Measurements from ENCODE around the gene TBCE. TPM values are rescaled to one million over a fixed set of nuclear protein-coding genes. Genes with fewer than 3 reads are reported as not detected.

Gene TBCE
- total RNA-seq, 2 experiments from 2014 or later: 7.0 to 8.4 TPM

DNA sequence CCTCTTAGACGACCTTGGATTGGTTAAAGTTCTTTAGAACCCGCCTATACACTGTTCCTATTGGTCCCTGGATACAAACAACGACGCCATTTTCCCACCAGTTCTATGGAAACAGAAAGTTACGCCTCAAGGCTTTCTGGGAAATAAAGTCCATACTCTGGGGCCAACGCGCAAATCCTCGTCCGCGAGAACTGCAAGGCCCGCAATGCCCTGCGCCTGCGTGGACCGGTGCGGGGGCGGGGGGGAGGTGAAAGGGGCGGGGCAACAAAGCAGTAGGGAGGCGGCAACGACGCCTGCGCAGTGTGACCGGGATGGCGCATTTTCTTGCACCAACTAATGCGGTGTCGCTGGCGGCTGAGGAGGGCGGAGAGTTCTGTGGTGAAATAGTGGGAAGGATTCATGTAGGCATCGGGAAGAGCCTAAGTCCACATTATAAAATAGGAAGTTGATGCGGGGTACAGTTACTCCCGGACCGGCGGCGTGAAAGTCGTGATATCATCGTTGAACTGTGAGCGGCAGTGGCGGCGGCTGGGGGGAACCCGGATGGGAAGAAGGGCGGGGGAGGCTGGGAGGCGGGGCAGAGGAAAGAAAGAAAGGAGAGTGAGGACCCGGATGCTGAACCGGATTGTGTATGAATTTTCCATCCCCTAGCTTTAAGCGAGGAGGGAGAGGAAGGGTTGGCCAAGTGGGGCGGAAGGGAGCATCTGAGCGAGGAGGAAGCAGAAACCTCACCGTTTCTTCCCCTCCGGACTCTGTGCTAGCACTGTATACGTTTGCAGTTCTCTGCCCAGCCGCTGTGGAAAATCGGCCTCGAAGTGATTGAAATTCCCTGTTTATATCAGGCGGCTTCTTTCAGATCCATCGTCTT, 38.7 kb upstream of the TBCE start, which contains the start of gene GGPS1:
Gene GGPS1, plus strand, starts transcription at position 300 of the 868 bp plus-strand sequence. CDS start 6,695 bp downstream, outside the sequence.
- CTCF ChIA-PET: interaction anchor here (1.1 to 1.5 kb wide), 4 partner anchors 9 to 75 kb away, joined by 3 to 4 read pairs (median 3); no protein-coding TSS in a partner anchor
- TF ChIP-seq, protein P1, sequence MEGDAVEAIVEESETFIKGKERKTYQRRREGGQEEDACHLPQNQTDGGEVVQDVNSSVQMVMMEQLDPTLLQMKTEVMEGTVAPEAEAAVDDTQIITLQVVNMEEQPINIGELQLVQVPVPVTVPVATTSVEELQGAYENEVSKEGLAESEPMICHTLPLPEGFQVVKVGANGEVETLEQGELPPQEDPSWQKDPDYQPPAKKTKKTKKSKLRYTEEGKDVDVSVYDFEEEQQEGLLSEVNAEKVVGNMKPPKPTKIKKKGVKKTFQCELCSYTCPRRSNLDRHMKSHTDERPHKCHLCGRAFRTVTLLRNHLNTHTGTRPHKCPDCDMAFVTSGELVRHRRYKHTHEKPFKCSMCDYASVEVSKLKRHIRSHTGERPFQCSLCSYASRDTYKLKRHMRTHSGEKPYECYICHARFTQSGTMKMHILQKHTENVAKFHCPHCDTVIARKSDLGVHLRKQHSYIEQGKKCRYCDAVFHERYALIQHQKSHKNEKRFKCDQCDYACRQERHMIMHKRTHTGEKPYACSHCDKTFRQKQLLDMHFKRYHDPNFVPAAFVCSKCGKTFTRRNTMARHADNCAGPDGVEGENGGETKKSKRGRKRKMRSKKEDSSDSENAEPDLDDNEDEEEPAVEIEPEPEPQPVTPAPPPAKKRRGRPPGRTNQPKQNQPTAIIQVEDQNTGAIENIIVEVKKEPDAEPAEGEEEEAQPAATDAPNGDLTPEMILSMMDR (IDR thresholded peaks at IDR 0.05): peak; percentile 34
- Histone ChIP-seq H3K36me3 (ENCODE audit: insufficient read depth, low read length) (no peaks in the 10 kb centered on the region), H3K4me1 (ENCODE audit: insufficient read depth, low read length) (peaks cover 17% of the 10 kb centered on the region), H3K27ac (ENCODE audit: low read depth in 1 of 2, low read length in 2 of 2) (peak within 1 kb of the TSS; percentile 96 to 98), H3K4me3 (ENCODE audit: low read length) (peak within 1 kb of the TSS; percentile 97), H3K9me3 (ENCODE audit: control insufficient read depth in 1 of 2, insufficient read depth in 1 of 2, low read length in 2 of 2) (no peaks in the 10 kb centered on the region), H3K27me3 (ENCODE audit: control insufficient read depth in 1 of 2, insufficient read depth in 2 of 2, low read length in 2 of 2) (no peaks in the 10 kb centered on the region)
- H3K36me3 Mint-ChIP-seq (ENCODE audit: low read depth): peaks cover 37% of the 10 kb centered on the region
- no peak within 1 kb of the TSS for H3K4me3 Mint-ChIP-seq
- H3K27me3 Mint-ChIP-seq: no peaks in the 10 kb centered on the region
- peaks cover 23% of the 10 kb centered on the region for H3K4me1 Mint-ChIP-seq (ENCODE audit: low read depth)
- intact Hi-C loops (cut with DNase I, micrococcal nuclease): loop anchor here (1.0 to 10.0 kb wide), 10 partner anchors 18 to 954 kb away; partner anchors contain the start of genes B3GALNT2 (in 1 of the 2), COA6 (in 1 of the 2), RBM34 (in 1 of the 2) and TBCE (in 1 of the 2)
- H3K9me3 Mint-ChIP-seq: no peaks in the 10 kb centered on the region
- ATAC-seq (ENCODE audit: poor library complexity) (peak; percentile 78), DNase-seq (peak; percentile 96 to 100 (median 99))
- POLR2A ChIA-PET: interaction anchor here (0.5 to 2.0 kb wide), 20 partner anchors 8 to 723 kb away, joined by 3 to 11 read pairs (median 3); partner anchors contain the start of genes B3GALNT2, RBM34, TBCE and TOMM20
- no peak within 1 kb of the TSS for H3K27ac Mint-ChIP-seq

DNA sequence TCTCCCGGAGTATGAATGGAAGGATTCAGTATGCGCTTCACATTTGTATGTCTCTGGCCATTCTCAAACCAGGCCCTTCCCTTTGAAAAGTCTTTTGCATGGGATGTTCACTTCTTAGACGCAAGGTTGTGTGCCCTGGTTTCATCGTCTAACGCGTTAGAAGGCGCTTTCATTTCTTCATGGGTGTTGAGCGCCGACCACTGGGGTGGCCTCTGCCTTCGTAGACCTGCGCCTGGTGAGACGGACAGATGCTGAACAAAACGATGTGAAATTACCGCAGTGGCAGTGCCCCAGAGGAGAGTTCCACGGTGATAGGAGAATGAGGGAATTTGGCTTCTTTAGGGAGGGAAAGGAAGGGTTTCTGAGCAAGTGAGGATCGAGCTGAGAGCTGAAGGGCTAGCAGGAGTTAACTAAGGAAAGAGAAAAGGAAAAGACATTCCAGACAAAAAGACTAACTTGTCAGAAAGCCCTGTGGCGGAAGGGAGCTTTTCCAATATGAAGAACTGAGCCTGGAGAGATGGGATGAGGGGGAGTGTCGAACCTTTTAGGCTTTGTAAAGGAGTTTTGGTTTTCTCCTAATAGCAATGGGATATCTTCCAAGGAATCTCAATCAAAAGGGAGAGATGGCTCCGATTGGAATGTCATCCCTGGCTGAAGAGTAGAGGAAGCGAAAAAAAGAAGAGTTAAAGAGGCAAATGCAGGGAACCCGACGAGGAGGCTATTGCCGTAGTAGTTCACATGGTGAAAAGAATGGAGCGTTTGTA, 37.9 kb upstream of the TBCE start:
- Histone ChIP-seq H3K4me1 (ENCODE audit: insufficient read depth, low read length) (peaks cover 10% of the 10 kb centered on the region), H3K27me3 (ENCODE audit: control insufficient read depth in 1 of 2, insufficient read depth in 2 of 2, low read length in 2 of 2) (no peaks in the 10 kb centered on the region), H3K36me3 (ENCODE audit: insufficient read depth, low read length) (no peaks in the 10 kb centered on the region), H3K27ac (ENCODE audit: low read depth in 1 of 2, low read length in 2 of 2) (peak overlapping the region; percentile 95 to 96), H3K4me3 (ENCODE audit: low read length) (peak overlapping the region; percentile 70), H3K9me3 (ENCODE audit: control insufficient read depth in 1 of 2, insufficient read depth in 1 of 2, low read length in 2 of 2) (no peaks in the 10 kb centered on the region)
- intact Hi-C loops (cut with DNase I, micrococcal nuclease): loop anchor here (1.0 to 10.0 kb wide), 10 partner anchors 19 to 955 kb away; partner anchors contain the start of genes B3GALNT2 (in 1 of the 2), COA6 (in 1 of the 2), RBM34 (in 1 of the 2) and TBCE (in 1 of the 2)
- Mint-ChIP-seq H3K36me3 (ENCODE audit: low read depth) (peaks cover 45% of the 10 kb centered on the region), H3K9me3 (no peaks in the 10 kb centered on the region), H3K4me3 (no peak overlapping the region), H3K27ac (no peak overlapping the region), H3K4me1 (ENCODE audit: low read depth) (peaks cover 31% of the 10 kb centered on the region), H3K27me3 (no peaks in the 10 kb centered on the region)
- ATAC-seq (ENCODE audit: poor library complexity): peak; percentile 11
- POLR2A ChIA-PET: interaction anchor here (0.5 to 2.0 kb wide), 15 partner anchors 8 to 724 kb away, joined by 3 to 11 read pairs (median 3); partner anchors contain the start of genes B3GALNT2, RBM34 and TBCE
- CTCF ChIA-PET: interaction anchor here (0.7 to 2.6 kb wide), 4 partner anchors 25 to 76 kb away, joined by 3 to 12 read pairs (median 3); no protein-coding TSS in a partner anchor
- DNase-seq: peak; percentile 20 to 84 (median 48)
- TF ChIP-seq, protein P1 (IDR thresholded peaks at IDR 0.05): peak; percentile 18

DNA sequence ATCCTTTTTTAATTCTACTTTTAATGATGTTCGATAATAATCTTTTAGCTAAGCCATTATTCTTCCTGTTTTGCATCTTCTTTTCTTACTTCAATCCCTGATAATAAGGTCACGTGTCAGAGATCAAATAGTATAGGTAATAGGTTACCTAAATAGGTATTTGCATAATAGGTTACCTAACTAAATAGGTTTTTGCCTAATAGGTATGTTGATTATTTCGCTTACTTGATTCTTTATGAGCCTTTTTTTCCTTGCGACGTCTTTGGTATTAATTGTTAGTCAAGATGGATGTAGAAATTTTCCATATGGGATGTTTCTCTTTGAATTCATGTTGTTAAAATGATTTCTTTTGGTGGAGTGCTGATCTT, 36.3 kb upstream of the TBCE start:
- POLR2A ChIA-PET: interaction anchor here (1.0 to 1.6 kb wide), 4 partner anchors 11 to 170 kb away, joined by 3 read pairs; partner anchors contain the start of genes RBM34 and TBCE

More for the DNA sequence above, 36.3 kb upstream of the TBCE start:
- TF ChIP-seq, protein P1 (IDR thresholded peaks at IDR 0.05): no peak
- peak overlapping the region; percentile 70 for H3K4me3 ChIP-seq (ENCODE audit: low read length)
- CTCF ChIA-PET: interaction anchor here (1.3 to 2.6 kb wide), 3 partner anchors 78 to 86 kb away, joined by 3 to 12 read pairs (median 9); no protein-coding TSS in a partner anchor
- H3K27me3 ChIP-seq (ENCODE audit: control insufficient read depth in 1 of 2, insufficient read depth in 2 of 2, low read length in 2 of 2): no peaks in the 10 kb centered on the region
- peaks cover 6% of the 10 kb centered on the region for H3K4me1 ChIP-seq (ENCODE audit: insufficient read depth, low read length)
- Mint-ChIP-seq H3K36me3 (ENCODE audit: low read depth) (peaks cover 47% of the 10 kb centered on the region), H3K9me3 (no peaks in the 10 kb centered on the region), H3K27me3 (no peaks in the 10 kb centered on the region), H3K4me1 (ENCODE audit: low read depth) (peaks cover 24% of the 10 kb centered on the region), H3K27ac (no peak overlapping the region), H3K4me3 (no peak overlapping the region)
- ATAC-seq (ENCODE audit: poor library complexity) (no peak), DNase-seq (no peak)
- H3K9me3 ChIP-seq (ENCODE audit: control insufficient read depth in 1 of 2, insufficient read depth in 1 of 2, low read length in 2 of 2): no peaks in the 10 kb centered on the region
- intact Hi-C loops (cut with DNase I, micrococcal nuclease): loop anchor here in 1 of 2 experiments (5.0 to 10.0 kb wide), 2 partner anchors 36 to 534 kb away; partner anchors contain the start of genes LYST and TBCE
- peaks cover 11% of the 10 kb centered on the region for H3K36me3 ChIP-seq (ENCODE audit: insufficient read depth, low read length)
- peak overlapping the region in 1 of 2 donors; percentile 18 for H3K27ac ChIP-seq (ENCODE audit: low read depth in 1 of 2, low read length in 2 of 2)
